Ascending aorta (tissue), 2 donors: ENCODE measurements around the gene LIPF. TPM values are rescaled to one million over a fixed set of nuclear protein-coding genes. Genes with fewer than 3 reads are reported as not detected.
"Not testable (repeated sequence)": the region's sequence is repeated elsewhere in the genome, so short reads cannot be mapped to it uniquely, and the experiment has no call there.

Experiments
- DNase-seq, 2 donors: peaks; one replicate each; pipeline ENCODE4 v3.0.0-alpha.2; 2019; ENCODE audit warnings: low spot score in 2 of 2
- H3K27ac ChIP-seq, 2 donors: fragments of 200-600 bp; sonication (generic); one replicate each; pipeline ENCODE4 v1.5.1; 2016 to 2017; ENCODE audit warnings: mild to moderate bottlenecking in 1 of 2
- H3K27me3 ChIP-seq: fragments of 200-600 bp; sonication (generic); one replicate; pipeline ENCODE4 v1.5.1; 2017
- H3K36me3 ChIP-seq, 2 donors: fragments of 200-600 bp; sonication (generic); one replicate each; pipeline ENCODE4 v1.5.1; 2016
- H3K4me1 ChIP-seq, 2 donors: fragments of 200-600 bp; sonication (generic); one replicate each; pipeline ENCODE4 v1.5.1; 2016 to 2017; ENCODE audit warnings: mild to moderate bottlenecking in 1 of 2
- H3K4me3 ChIP-seq, 2 donors: fragments of 200-600 bp; sonication (generic); one replicate each; pipeline ENCODE4 v1.5.1; 2016 to 2017; ENCODE audit warnings: mild to moderate bottlenecking in 1 of 2
- H3K9me3 ChIP-seq, 2 donors: fragments of 200-600 bp; sonication (generic); one replicate each; pipeline ENCODE4 v1.5.1; 2016
- CTCF ChIP-seq, 3 experiments: fragments of 200-600 bp in 2 of 3; fragments of 450-650 bp in 1 of 3; sonication (generic) in 2 of 3; IDR thresholded peaks; one replicate each; pipeline ENCODE4 v1.5.1; 2016 to 2019; ENCODE audit warnings: antibody characterized with exemption in 3 of 3, mild to moderate bottlenecking in 1 of 3, moderate library complexity in 1 of 3
- intact Hi-C: fragments of 100-400 bp; cut with DNase I; formaldehyde crosslinking; loops from one replicate; pipeline ENCODE4 v1.15.1; 2023
- total RNA-seq: library from RNA; depleted of rRNA; stranded (reverse); fragments of >200 nt; gene quantifications from one replicate; pipeline ENCODE4 v1.1.0, GENCODE V29; 2016

The LIPF gene
- total RNA-seq, 1 donor from 2014 or later = 7.1 TPM

- Histone ChIP-seq H3K4me3 (no peak overlapping the region), H3K27me3 (no peaks in the 10 kb centered on the region), H3K4me1 (no peaks in the 10 kb centered on the region), H3K27ac (no peak overlapping the region), H3K9me3 (no peaks in the 10 kb centered on the region), H3K36me3 (no peaks in the 10 kb centered on the region)
- no peak for TF ChIP-seq CTCF (IDR thresholded peaks at IDR 0.05)
- intact Hi-C loops = no loop called here
- no peak for DNase-seq
These were observed 3.2 kb upstream of the LIPF start for GRCh38 chr10:88661018-88661417.

- no peak overlapping the region for H3K4me3 ChIP-seq
- no peaks in the 10 kb centered on the region for H3K4me1 ChIP-seq
- no peaks in the 10 kb centered on the region for H3K36me3 ChIP-seq
- DNase-seq = no peak
- H3K9me3 ChIP-seq = no peaks in the 10 kb centered on the region
- H3K27ac ChIP-seq = no peak overlapping the region
- no peak for TF ChIP-seq CTCF (IDR thresholded peaks at IDR 0.05)
- H3K27me3 ChIP-seq = no peaks in the 10 kb centered on the region
- intact Hi-C loops = no loop called here
These were observed 2.7 kb upstream of the LIPF start for GRCh38 chr10:88661577-88661976.

- intact Hi-C loops, H3K36me3 ChIP-seq, H3K27ac ChIP-seq, H3K9me3 ChIP-seq, H3K4me1 ChIP-seq, H3K4me3 ChIP-seq, H3K27me3 ChIP-seq, DNase-seq: not testable (repeated sequence)
These were observed 1.1 kb upstream of the LIPF start for GRCh38 chr10:88663153-88663552.

- Histone ChIP-seq H3K27ac (no peak overlapping the region), H3K27me3 (no peaks in the 10 kb centered on the region), H3K4me1 (no peaks in the 10 kb centered on the region), H3K4me3 (no peak overlapping the region), H3K9me3 (no peaks in the 10 kb centered on the region), H3K36me3 (no peaks in the 10 kb centered on the region)
- no peak for TF ChIP-seq CTCF (IDR thresholded peaks at IDR 0.05)
- DNase-seq = no peak
- intact Hi-C loops = no loop called here
These were observed 4.2 kb downstream of the LIPF start for GRCh38 chr10:88668465-88668864.

- Histone ChIP-seq H3K4me1 (no peaks in the 10 kb centered on the region), H3K27me3 (no peaks in the 10 kb centered on the region), H3K4me3 (no peak overlapping the region), H3K27ac (no peak overlapping the region), H3K36me3 (no peaks in the 10 kb centered on the region), H3K9me3 (no peaks in the 10 kb centered on the region)
- no peak for TF ChIP-seq CTCF (IDR thresholded peaks at IDR 0.05)
- no peak for DNase-seq
- intact Hi-C loops = no loop called here
These were observed 6.3 kb downstream of the LIPF start for GRCh38 chr10:88670497-88670896.

- H3K36me3 ChIP-seq = no peaks in the 10 kb centered on the region
- no peaks in the 10 kb centered on the region for H3K9me3 ChIP-seq
- no peaks in the 10 kb centered on the region for H3K4me1 ChIP-seq
- H3K27me3 ChIP-seq = no peaks in the 10 kb centered on the region
- TF ChIP-seq CTCF (IDR thresholded peaks at IDR 0.05) = no peak
- no peak for DNase-seq
- intact Hi-C loops = no loop called here
- H3K4me3 ChIP-seq = no peak overlapping the region
- no peak overlapping the region for H3K27ac ChIP-seq
These were observed 7.8 kb downstream of the LIPF start for GRCh38 chr10:88672041-88672440.
